ENCODE results near the gene ABHD8.

- TF ChIP-seq CTCF (conservative IDR thresholded peaks at IDR 0.05) (no peak), ZFX (IDR thresholded peaks at IDR 0.05) (no peak)
Observed at GRCh38 chr19:17294051-17294891, 9.0 kb downstream of the ABHD8 start.

Data from C4-2B (cell line).